ENCODE measurements around the gene PDZD2.

The PDZD2 gene

GRCh38 chr5:31936683-31937082 lies 297.8 kb downstream of the PDZD2 start:
- no peak overlapping the region for H3K4me3 ChIP-seq (replicated peaks; ENCODE audit: insufficient read depth, low read length)
- H3K27ac ChIP-seq (replicated peaks), result no peak overlapping the region
- TF ChIP-seq REST (IDR thresholded peaks at IDR 0.05; ENCODE audit: insufficient replicate concordance, low read depth) (no peak), GABPA (IDR thresholded peaks at IDR 0.05; ENCODE audit: low read depth) (no peak), SPI1 (IDR thresholded peaks at IDR 0.05; ENCODE audit: borderline replicate concordance, low read depth) (no peak), POLR2AphosphoS5 (IDR thresholded peaks at IDR 0.05; ENCODE audit: low read depth) (no peak)
- H3K27me3 ChIP-seq (ENCODE audit: insufficient read depth, poor library complexity, severe bottlenecking), result no peaks in the 10 kb centered on the region
- no peak for DNase-seq (ENCODE audit: low read depth in 1 of 2, low spot score in 1 of 2)

- Histone ChIP-seq H3K27me3 (ENCODE audit: insufficient read depth, poor library complexity, severe bottlenecking) (no peaks in the 10 kb centered on the region), H3K4me3 (replicated peaks; ENCODE audit: insufficient read depth, low read length) (no peak overlapping the region), H3K27ac (replicated peaks) (no peak overlapping the region)
- no peak for DNase-seq (ENCODE audit: low read depth in 1 of 2, low spot score in 1 of 2)
- TF ChIP-seq SPI1 (IDR thresholded peaks at IDR 0.05; ENCODE audit: borderline replicate concordance, low read depth) (no peak), GABPA (IDR thresholded peaks at IDR 0.05; ENCODE audit: low read depth) (no peak), POLR2AphosphoS5 (IDR thresholded peaks at IDR 0.05; ENCODE audit: low read depth) (no peak), REST (IDR thresholded peaks at IDR 0.05; ENCODE audit: insufficient replicate concordance, low read depth) (no peak), CTCF (IDR thresholded peaks at IDR 0.05; ENCODE audit: insufficient read depth, low read length) (no peak)
Measured at GRCh38 chr5:31937226-31937625, 298.3 kb downstream of the PDZD2 start.

- no peak overlapping the region for H3K27ac ChIP-seq (replicated peaks)
- H3K27me3 ChIP-seq (ENCODE audit: insufficient read depth, poor library complexity, severe bottlenecking), result no peaks in the 10 kb centered on the region
- TF ChIP-seq CTCF (IDR thresholded peaks at IDR 0.05; ENCODE audit: insufficient read depth, low read length) (no peak), POLR2AphosphoS5 (IDR thresholded peaks at IDR 0.05; ENCODE audit: low read depth) (no peak), SPI1 (IDR thresholded peaks at IDR 0.05; ENCODE audit: borderline replicate concordance, low read depth) (no peak), GABPA (IDR thresholded peaks at IDR 0.05; ENCODE audit: low read depth) (no peak)
- no peak for DNase-seq (ENCODE audit: low read depth in 1 of 2, low spot score in 1 of 2)
- H3K4me3 ChIP-seq (replicated peaks; ENCODE audit: insufficient read depth, low read length), result no peak overlapping the region
Measured at GRCh38 chr5:31937703-31938102, 298.8 kb downstream of the PDZD2 start.

GRCh38 chr5:31939151-31939550 lies 300.2 kb downstream of the PDZD2 start:
- peak in 1 of 2 experiments; percentile 29 for DNase-seq (ENCODE audit: low read depth in 1 of 2, low spot score in 1 of 2)
- H3K4me3 ChIP-seq (replicated peaks; ENCODE audit: insufficient read depth, low read length), result no peak overlapping the region
- H3K27me3 ChIP-seq (ENCODE audit: insufficient read depth, poor library complexity, severe bottlenecking), result peaks cover 4% of the 10 kb centered on the region
- no peak overlapping the region for H3K27ac ChIP-seq (replicated peaks)
- TF ChIP-seq SPI1 (IDR thresholded peaks at IDR 0.05; ENCODE audit: borderline replicate concordance, low read depth) (no peak), CTCF (IDR thresholded peaks at IDR 0.05; ENCODE audit: insufficient read depth, low read length) (no peak), REST (IDR thresholded peaks at IDR 0.05; ENCODE audit: insufficient replicate concordance, low read depth) (no peak), GABPA (IDR thresholded peaks at IDR 0.05; ENCODE audit: low read depth) (no peak), POLR2AphosphoS5 (IDR thresholded peaks at IDR 0.05; ENCODE audit: low read depth) (no peak)

Measured in HL-60 (cell line).